GM03348 (cell line): ENCODE data around the gene PSMD8.
"Not testable (repeated sequence)": the region's sequence is repeated elsewhere in the genome, so short reads cannot be mapped to it uniquely, and the experiment has no call there.

Source experiments
- DNase-seq: peaks from one replicate; pipeline ENCODE4 v3.0.0; 2012; ENCODE audit warnings: low spot score

The PSMD8 gene

DNA sequence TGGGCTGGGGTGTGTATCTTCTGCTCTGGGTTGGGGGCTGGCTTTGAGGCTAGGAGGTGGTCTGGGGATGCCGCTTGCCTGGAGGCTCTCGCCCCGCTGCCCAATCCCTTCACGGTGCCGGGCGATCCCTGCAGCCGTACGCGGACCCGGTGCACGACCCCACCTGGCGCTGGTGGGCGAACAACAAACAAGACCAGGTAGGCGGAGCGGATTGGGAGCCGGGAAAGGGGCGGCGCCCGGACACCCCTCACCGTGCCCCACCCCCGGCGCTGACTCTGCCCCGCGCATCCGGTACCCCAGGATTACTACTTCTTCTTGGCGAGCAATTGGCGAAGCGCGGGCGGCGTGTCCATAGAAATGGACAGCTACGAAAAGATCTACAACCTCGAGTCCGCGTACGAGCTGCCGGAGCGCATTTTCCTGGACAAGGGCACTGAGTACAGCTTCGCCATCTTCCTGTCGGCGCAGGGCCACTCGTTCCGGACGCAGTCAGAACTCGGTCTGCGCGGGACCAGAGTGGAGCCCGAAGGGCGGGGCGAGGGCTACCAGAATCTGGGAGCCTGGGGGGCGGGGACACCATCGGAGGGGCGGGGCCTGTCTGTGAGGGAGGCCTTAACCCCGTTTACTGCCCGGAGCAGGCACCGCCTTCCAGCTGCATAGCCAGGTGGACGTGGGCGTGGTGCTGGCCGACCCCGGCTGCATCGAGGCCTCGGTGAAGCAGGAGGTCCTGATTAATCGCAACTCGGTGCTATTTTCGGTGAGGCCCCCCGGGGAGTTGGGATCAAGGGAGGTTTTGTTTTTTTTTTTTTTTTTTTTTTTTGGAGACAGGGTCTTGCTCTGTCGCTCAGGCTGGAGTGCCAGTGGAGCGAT lies 12.1 kb upstream of the PSMD8 start:
- DNase-seq, result peak; percentile 91

DNA sequence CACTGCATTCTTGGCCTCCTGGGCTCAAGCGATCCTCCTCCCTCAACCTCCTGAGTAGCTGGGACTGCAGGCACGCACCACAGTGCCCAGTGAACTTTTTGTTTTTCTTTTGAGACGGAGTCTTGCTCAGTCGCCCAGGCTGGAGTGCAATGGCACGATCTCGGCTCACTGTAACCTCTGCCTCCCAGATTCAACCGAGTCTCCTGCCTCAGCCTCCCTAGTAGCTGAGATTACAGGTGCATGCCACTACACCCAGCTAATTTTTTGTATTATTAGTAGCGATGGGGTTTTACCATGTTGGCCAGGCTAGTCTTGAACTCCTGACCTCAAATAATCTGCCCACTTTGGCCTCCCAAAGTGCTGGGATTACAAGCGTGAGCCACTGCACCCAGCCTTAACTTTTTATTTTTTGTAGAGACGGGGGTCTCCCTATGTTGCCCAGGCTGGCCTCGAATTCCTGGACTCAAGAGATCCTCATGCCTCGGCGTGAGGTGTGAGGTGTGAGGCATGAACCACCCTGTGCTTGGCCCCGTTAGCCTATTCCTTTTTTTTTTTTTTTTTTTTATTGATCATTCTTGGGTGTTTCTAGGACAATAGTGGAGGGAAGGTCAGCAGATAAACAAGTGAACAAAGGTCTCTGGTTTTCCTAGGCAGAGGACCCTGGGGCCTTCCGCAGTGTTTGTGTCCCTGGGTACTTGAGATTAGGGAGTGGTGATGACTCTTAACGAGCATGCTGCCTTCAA lies 11.3 kb upstream of the PSMD8 start:
- DNase-seq, result not testable (repeated sequence)

DNA sequence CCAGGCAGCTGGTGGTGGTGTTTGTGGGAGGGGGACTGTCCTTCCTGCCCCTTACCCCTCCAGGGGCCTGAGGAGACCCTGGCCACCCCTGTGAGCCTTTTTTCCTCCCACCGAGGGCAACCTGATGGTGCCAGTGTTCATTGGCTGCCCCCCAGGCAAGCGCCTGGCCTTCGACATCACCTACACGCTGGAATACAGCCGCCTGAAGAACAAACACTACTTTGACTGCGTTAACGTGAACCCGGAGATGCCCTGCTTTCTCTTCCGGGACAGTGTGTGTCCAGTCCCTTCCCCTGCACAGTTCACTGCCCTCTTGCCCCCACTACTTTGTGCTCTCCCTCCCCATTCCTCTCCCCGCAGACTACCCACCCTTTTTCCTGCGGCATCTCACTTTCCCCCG lies 7.3 kb upstream of the PSMD8 start:
- DNase-seq, result no peak

DNA sequence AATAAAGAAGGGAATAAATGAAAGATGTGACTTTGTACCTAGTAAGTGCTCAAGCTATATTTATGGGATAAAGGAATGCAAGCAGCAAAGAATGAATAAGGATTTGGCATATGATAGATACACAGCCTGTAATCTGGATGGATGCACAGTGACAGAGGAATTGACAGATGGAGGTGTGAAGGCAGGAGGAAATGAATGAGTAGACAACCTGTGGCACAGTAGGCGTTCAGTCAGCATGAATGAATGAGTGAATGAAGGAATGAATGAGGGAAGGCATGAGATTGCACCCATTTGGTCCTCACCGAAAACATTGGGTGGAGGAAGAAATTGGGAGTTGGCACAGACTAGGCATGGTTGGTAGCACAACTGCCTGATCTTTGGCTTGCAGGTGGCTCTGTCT lies 4.8 kb upstream of the PSMD8 start:
- DNase-seq, result no peak

DNA sequence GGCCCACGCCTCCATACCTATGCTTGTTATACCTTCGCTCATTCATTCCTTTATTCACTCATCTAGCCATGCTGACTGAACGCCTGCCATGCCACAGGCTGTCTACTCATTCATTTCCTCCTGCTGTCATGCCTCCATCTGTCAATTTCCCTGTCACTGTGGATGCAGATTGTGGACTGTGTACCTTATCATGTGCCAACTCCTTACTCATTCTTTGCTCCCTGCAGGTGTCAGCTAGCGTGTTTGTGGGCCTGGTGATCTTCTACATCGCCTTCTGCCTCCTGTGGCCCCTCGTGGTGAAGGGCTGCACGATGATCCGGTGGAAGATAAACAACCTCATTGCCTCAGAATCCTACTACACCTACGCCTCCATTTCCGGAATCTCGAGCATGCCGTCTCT lies 4.1 kb upstream of the PSMD8 start:
- no peak for DNase-seq

DNA sequence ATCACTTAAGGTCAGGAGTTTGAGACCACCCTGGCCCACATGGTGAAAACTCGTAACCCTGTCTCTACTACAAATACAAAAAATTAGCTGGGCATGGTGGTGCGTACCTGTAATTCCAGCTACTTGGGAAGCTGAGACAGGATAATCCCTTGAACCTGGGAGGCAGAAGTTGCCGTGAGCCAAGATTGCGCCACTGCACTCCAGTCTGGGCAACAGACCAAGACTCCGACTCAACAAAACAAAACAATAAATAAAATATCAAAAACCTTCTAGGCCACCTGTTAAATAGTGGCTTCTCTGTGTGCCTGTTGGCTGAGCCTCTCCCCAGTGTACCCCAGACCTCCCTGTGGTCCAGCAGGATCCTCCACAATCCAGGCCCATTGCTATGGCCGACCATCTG lies 3.3 kb upstream of the PSMD8 start:
- no peak for DNase-seq

DNA sequence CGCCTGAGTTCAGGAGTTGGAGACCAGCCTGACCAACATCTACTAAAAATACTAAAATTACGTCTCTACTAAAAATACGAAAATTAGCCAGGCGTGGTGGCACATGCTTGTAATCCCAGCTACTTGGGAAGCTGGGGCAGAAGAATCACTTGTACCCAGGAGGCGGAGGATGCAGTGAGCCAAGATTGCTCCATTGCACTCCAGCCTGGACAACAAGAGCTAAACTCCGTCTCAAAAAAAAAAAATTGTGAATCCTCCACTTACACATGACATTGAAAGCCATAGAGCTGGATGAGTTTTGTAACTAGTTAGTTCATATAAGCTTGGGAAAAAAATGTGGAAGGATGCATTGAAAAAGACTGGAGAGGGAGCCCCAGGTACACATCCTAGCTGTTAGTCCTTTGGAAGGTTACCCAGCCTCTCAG lies 452 bp upstream of the PSMD8 start:
- no peak for DNase-seq

DNA sequence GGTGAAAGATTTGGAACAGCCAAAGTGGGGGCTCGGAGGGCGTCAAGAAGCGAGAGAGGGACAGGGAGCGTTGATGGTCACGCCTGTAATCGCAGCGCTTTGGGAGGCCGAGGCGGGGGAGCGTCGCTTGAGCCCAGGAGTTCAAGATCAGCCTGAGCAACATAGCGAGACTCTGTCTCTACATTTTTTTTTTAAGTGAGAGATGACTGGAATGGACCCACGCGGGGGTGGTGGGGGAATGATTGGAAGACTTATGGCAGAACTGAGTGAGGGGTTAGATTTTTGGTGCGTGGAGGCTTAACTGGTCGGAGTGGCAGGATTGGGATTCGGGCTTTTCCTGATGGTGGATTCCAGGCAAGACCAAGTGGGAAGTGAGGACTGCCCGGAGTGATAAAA lies 725 bp downstream of the PSMD8 start:
- DNase-seq, result no peak

DNA sequence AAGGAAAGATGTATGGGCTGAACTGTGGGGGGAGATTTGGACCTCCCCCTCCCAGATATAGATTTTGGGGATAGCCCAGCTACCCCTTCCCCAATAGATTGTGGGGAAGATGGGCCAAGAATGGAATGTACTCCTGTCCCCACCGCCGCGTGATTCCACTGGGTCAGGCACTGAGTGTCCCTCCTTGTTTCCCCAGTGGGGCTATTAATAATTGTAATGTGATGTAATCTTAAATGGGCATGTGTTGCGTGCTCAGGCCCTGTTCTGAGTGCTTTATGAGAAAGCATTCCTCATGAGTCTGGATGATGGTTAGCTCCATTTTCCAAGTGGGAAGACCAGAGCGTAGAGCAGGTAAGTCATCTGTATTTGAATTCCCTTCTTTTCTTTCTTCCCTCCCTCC lies 1.4 kb downstream of the PSMD8 start:
- DNase-seq, result peak; percentile 68

DNA sequence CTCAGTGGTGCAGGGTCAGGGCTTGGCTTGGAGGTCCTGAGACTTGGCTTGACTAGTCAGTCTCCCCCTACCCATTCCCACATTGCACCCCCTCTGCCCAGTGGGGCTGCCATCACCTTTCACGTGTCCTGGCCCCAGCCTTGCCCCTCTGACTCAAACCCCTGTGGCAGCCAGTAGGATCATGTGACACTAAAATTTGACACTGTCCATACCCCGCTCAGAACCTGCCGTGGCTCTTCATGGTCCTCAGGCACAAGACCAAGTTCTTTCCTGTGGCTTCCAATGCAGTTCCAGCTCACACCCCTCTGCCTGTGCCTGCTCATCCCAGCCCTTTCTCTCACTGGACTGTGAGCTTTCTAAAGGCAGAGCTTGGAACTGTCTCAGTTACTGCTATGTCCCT lies 2.2 kb downstream of the PSMD8 start:
- DNase-seq, result no peak

DNA sequence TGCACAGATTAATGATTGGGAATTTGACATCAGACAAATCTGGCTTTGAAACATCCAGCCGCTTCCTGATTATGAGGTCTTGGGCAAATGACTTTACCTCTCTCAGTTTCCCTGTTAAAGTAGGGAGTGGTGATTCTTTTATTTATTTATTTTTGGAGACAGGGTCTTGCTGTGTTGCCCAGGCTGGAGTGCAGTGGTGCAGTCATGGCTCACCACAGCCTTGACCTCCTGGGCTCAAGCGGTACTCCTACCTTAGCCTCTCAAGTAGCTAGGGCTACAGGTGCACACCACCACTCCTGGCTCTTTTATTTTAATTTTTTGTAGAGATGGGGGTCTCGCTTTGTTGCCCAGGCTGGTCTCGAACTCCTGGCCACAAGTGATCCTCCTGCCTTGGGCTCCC lies 2.7 kb downstream of the PSMD8 start:
- no peak for DNase-seq

DNA sequence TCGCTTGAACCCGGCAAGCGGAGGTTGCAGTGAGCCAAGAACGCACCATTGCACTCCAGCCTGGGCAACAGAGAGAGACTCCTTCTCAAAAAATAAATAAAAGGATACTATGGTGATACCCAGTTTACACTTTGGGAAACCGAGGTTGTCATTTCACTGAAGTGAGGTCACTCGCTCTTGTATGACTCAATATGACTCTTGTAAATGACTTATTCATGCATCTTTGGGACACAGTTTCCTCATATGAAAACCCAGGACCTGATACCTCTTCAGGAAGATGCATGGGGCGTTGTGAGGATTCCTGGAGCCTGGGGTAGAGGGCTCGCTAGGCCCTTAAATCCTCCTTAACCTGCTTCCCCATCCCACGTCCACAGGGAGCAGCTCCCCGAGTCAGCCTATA lies 4.5 kb downstream of the PSMD8 start:
- no peak for DNase-seq

DNA sequence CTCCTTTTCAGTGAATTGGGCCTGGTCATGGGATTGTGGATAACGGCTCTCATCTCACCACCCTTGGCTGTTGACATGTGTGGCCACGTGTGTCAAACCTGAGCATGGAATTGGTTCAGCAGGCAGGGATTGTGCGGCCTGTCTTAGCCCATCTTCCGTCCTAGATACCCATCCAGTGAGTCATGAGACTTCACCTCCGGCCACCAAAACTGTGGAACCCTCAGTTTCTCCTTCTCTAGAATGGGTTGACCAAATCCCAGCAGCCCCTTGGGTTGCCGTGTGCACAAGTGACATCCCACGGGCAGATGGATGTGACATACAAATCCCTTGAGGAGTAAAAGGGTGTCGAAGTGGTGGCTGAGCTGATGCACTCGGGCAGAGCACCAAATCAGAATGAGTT lies 6.8 kb downstream of the PSMD8 start:
- no peak for DNase-seq

DNA sequence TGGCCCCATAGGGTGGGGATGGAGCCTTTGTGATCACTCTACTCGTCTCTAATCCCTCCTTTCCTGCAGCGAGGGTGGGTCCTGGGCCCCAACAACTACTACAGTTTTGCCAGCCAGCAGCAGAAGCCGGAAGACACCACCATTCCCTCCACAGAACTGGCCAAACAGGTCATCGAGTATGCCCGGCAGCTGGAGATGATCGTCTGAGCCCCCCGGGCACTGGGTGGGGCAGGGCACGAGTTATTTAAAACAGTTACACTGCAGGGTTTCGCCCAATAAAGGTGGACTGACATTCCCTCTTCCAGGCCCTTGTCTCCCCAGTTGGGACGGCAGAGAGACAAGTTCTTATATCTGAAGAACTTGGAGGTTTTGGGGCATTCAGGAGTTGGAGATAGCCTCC lies 8.8 kb downstream of the PSMD8 start:
- DNase-seq, result no peak

DNA sequence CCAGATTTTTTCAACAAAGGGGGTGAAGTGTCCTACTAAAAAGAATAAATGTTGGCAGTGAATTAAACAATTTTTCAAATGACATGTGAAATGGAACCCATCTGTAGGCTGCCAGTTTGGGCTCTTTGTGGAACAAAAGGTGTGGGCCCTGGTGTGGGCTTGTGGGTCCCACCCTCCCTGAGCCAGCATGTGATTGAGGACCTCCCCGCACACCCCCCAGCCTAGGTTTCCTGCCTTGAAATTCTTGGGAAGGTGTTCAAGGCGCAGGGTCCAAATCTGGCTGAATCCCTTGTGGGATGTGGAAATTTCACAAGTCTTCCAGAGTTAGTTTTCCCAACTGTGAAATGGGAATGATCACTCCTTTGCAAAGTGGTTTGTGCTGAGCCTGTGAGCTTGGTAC lies 9.4 kb downstream of the PSMD8 start:
- no peak for DNase-seq

DNA sequence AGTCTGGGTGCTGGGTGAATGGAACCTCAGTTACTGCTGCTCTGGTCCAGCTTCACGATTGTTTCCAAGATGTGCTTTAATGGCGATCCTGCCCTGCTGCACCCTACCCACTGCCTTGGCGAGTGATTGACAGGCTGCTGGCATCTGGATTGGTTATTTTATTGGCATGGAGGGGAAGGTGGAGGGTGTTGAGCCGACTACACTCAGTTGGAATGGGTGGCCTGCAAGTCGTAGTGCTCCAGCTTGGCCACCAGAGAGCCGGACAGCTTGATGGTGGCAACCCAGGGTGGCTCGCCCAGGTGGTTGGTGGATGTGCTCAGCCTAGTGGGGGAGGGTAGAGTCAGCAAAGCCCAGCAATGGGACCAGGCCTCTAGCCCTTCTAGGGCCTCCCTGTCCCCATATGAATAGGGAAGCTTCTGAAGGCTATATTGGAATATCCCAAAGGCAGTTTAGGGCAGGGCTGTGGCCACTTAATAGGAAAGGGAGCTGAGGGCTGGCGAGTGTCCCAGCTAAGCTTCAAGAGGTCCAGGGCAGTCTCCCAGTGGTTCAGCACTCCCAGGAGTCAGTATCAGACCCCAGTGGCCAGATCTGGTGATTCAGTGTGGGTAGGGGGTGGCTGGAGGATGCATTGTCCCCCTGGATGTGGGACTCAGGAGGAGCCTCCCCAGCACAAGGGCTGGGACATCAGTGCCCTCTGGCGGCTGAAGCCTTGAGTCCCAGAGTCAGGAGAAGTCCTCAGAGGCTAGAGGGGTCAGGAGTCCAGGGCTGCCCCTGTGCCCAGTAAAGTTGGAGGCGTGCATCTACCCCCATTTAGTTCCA lies 10.0 kb downstream of the PSMD8 start:
- DNase-seq, result peak; percentile 59

DNA sequence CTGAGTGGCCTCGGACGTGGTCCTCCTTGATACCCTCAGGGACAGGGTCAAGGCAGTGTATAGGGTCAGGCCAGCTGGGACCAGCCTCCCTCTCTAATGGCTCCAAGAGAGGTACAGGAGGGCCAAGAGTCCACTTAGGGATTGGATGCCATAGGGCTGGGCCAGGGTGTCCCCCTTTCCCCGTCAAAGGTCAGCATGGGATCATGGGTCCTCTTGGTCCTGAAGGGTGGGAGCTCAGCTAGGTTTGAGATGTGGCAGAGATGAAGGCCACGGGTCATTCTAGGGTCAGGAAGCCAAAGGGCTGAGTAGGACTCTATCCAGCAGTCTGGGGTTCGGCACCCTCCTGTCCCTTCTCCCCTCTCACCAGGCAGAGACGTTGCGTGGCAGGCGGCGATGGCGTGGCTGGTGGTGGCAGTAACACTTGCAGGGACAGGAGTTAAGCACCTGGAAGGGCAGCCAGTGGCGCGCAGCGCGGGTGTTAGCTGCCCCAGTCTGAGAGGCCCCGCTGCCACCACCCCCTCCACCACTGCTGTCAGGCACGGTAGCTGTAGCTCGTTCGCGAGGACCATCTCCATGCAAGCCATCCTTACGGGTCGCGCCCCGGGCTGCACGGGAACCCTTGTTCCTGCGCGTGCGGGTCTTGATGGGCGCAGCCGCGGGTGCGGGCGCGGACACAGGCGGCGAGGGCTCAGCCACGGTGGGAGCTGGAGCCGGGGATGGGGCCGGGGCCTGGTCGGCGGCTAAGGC lies 10.9 kb downstream of the PSMD8 start:
- DNase-seq, result no peak

DNA sequence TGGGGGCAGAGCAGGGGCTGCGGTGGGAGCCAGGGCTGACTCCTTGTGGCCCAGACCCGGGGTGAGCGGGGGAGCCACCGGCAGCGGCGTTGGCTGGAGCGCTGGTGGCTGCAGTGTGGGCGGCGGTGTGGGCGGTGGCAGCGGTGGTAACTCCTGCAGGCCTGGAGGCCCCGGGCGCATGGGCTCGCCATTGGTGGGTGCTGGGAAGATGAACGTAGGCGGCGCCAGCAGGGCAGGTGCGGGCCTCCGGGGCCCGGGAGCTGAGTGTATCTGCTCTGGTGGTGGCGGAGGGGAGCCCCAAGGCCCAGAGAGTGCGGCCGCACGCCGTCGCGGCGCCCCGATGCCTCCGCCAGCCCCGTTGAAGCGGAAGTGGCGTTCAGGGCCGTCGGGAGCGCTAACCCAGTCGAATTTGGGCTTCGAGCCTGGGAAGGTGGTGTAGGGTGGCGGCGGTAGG lies 11.5 kb downstream of the PSMD8 start:
- no peak for DNase-seq

DNA sequence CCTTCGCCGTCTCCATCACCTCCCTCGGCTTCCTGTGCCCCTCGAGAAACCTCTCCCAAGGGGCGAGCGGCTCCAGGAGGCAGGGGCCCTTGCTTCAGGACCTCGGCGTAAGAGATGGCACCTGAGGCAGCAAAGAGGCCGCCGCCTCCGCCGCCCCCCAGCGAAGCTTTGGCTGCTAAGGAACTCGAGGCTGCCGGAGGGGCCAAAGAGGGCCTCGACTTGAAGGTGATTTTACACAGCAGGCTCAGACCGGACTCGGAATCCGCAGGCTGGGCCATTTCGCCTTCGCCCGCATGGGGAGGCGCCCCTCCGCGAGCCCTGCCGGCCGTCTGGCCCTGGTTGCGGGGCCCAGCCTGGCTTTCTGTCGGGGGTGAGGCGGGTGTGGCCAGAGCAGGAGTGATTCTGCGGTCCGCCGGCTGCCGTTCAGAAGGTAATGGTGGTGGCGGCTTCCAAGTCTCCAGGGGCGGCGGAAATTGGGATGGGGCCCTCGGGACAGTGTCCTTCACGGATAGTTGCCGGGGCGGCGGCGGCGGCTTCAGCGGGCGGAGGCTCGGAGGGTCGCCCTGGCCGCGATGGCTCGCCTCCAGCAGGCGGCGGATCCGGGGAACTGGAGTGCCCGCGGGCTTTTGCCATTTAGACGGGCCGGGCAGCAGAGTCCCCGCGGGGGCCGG lies 12.1 kb downstream of the PSMD8 start:
- DNase-seq, result no peak

DNA sequence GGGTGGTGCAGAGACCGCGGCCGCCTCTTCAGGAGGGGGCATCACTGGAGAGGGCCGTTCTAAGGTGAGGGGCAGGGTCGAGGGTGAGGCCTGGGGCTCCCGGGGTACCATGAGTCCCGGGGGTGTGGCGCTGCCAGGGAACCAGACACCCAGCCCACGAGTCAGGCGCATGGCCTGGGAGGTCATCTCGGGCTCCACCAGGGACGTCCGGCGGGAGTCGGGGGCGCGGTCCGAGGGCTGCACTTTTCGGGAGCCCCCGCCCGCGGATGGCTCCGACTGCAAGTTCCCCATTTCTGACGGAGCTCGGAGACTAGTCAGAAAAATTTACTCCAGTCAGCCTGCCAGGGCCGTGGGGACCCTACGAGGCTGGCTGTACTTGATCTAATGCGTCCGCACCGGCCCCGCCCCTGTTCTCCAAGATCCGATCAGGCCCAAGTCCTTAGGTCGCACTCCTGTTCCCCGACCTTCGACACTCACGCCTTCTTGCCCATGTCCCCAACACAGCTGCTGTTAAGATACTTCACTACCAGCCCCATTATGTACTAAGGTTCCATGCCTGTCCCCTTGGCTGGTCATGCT lies 12.7 kb downstream of the PSMD8 start:
- DNase-seq, result peak; percentile 13
